Kidney epithelial cell (primary cell): Measurements from ENCODE around the gene SLC51A. TPM values are rescaled to one million over a fixed set of nuclear protein-coding genes. Genes with fewer than 3 reads are reported as not detected.
"Not testable (repeated sequence)": the region's sequence is repeated elsewhere in the genome, so short reads cannot be mapped to it uniquely, and the experiment has no call there.

Source experiments
- DNase-seq: peaks from one replicate; pipeline ENCODE4 v3.0.0-alpha.2; 2010; ENCODE audit warnings: low read depth
- H3K27me3 ChIP-seq: 2 replicates; pipeline ENCODE4 v1.6.0; 2011; ENCODE audit warnings: low read length; ENCODE audit not compliant: control insufficient read depth, insufficient read depth
- H3K36me3 ChIP-seq: 2 replicates; pipeline ENCODE4 v1.5.1; 2011; ENCODE audit warnings: low read length; ENCODE audit not compliant: control insufficient read depth, insufficient read depth
- H3K4me3 ChIP-seq: 2 replicates; pipeline ENCODE4 v1.5.1; 2011; ENCODE audit warnings: low read depth, mild to moderate bottlenecking, control low read depth, low read length
- CTCF ChIP-seq: IDR thresholded peaks from 2 replicates; pipeline ENCODE4 v1.5.1; 2011; ENCODE audit warnings: mild to moderate bottlenecking, moderate library complexity, low read length, control low read depth, inconsistent platforms; ENCODE audit not compliant: insufficient read depth, poor library complexity, severe bottlenecking
- total RNA-seq: library from RNA; depleted of rRNA; stranded (reverse); fragments of >200 nt; gene quantifications from 2 replicates; pipeline ENCODE4 v1.2.3, GENCODE V29; 2015

Gene SLC51A
- total RNA-seq, 1 donor from 2014 or later = not detected

- DNase-seq = no peak
- Histone ChIP-seq H3K4me3 (no peak overlapping the region), H3K36me3 (no peaks in the 10 kb centered on the region), H3K27me3 (no peaks in the 10 kb centered on the region)
- TF ChIP-seq CTCF = no peak
Measured at GRCh38 chr3:196236223-196236622, 19.9 kb downstream of the SLC51A start.

GRCh38 chr3:196237203-196237602 lies 20.9 kb downstream of the SLC51A start:
- no peaks in the 10 kb centered on the region for H3K27me3 ChIP-seq
- DNase-seq = no peak
- no peaks in the 10 kb centered on the region for H3K36me3 ChIP-seq
- TF ChIP-seq CTCF = no peak
- H3K4me3 ChIP-seq = no peak overlapping the region

GRCh38 chr3:196238612-196239560 lies 22.6 kb downstream of the SLC51A start:
- no peaks in the 10 kb centered on the region for H3K27me3 ChIP-seq
- H3K4me3 ChIP-seq = no peak overlapping the region
- no peak for DNase-seq
- TF ChIP-seq CTCF = no peak
- no peaks in the 10 kb centered on the region for H3K36me3 ChIP-seq

- no peak for TF ChIP-seq CTCF
- H3K27me3 ChIP-seq = no peaks in the 10 kb centered on the region
- H3K4me3 ChIP-seq = no peak overlapping the region
- DNase-seq = no peak
- H3K36me3 ChIP-seq = no peaks in the 10 kb centered on the region
Measured at GRCh38 chr3:196240424-196240823, 24.1 kb downstream of the SLC51A start.

GRCh38 chr3:196241704-196242103 lies 25.4 kb downstream of the SLC51A start:
- Histone ChIP-seq H3K4me3 (no peak overlapping the region), H3K36me3 (no peaks in the 10 kb centered on the region), H3K27me3 (no peaks in the 10 kb centered on the region)
- DNase-seq = no peak
- no peak for TF ChIP-seq CTCF

- not testable (repeated sequence) for H3K36me3 ChIP-seq, H3K4me3 ChIP-seq, H3K27me3 ChIP-seq, DNase-seq
Measured at GRCh38 chr3:196244166-196244565, 27.8 kb downstream of the SLC51A start.
